Effector memory CD8-positive, alpha-beta T cell (primary cell): ENCODE results near the gene GPR137.

ENCODE experiments used
- ATAC-seq: fragments of 150-1000 bp; cut with Tn5 transposase; replicated peaks from 2 replicates; pipeline ENCODE4 v1.10.0; 2021; ENCODE audit warnings: mild to moderate bottlenecking, moderate library complexity
- DNase-seq, 3 experiments: peaks; one replicate each; pipeline ENCODE4 v3.0.0; 2021
- H3K27ac Mint-ChIP-seq, 2 donors: one replicate each; pipeline ENCODE4 v1.8.0; 2022; ENCODE audit warnings: mild to moderate bottlenecking in 2 of 2, mixed read lengths in 2 of 2, moderate library complexity in 2 of 2
- H3K27me3 Mint-ChIP-seq, 2 donors: one replicate each; pipeline ENCODE4 v1.8.0; 2022; ENCODE audit warnings: mixed read lengths in 2 of 2
- H3K36me3 Mint-ChIP-seq: one replicate; pipeline ENCODE4 v1.8.0; 2022; ENCODE audit warnings: mild to moderate bottlenecking, moderate library complexity, mixed read lengths; ENCODE audit not compliant: insufficient read depth
- H3K4me1 Mint-ChIP-seq, 2 donors: one replicate each; pipeline ENCODE4 v1.8.0; 2022; ENCODE audit warnings: low read depth in 2 of 2, mixed read lengths in 2 of 2
- H3K4me3 Mint-ChIP-seq, 2 donors: one replicate each; pipeline ENCODE4 v1.8.0; 2022; ENCODE audit warnings: mild to moderate bottlenecking in 2 of 2, mixed read lengths in 2 of 2, moderate library complexity in 2 of 2
- H3K9me3 Mint-ChIP-seq, 2 donors: one replicate each; pipeline ENCODE4 v1.8.0; 2022; ENCODE audit warnings: mixed read lengths in 2 of 2
- total RNA-seq, 9 experiments: gene quantifications; one replicate each; lab custom pipeline; 2026; lab: John Stamatoyannopoulos, UW

GPR137 gene
- 10.1 to 30.6 (median 20.5) reads per million in 9 experiments for total RNA-seq

GRCh38 chr11:64284962-64285884 lies at the start of gene GPR137:
GPR137 (plus strand) TSS chr11:64285848; CDS start chr11:64286525, 677 bp downstream.
- peaks cover 49% of the 10 kb centered on the region for H3K36me3 Mint-ChIP-seq
- ATAC-seq: peak; percentile 75
- peaks cover 0 to 2% of the 10 kb centered on the region in 2 donors for H3K27me3 Mint-ChIP-seq

GRCh38 chr11:64237484-64237951 lies 48.1 kb upstream of the GPR137 start:
- H3K4me3 Mint-ChIP-seq: no peak overlapping the region
- peak overlapping the region in 1 of 2 donors; percentile 100 for H3K27ac Mint-ChIP-seq
- no peaks in the 10 kb centered on the region for H3K9me3 Mint-ChIP-seq
- ATAC-seq: no peak
- no peak for DNase-seq
- peaks cover 30 to 31% of the 10 kb centered on the region in 2 donors for H3K4me1 Mint-ChIP-seq
- H3K27me3 Mint-ChIP-seq: no peaks in the 10 kb centered on the region
- peaks cover 20% of the 10 kb centered on the region for H3K36me3 Mint-ChIP-seq

More at GRCh38 chr11:64284962-64285884, at the start of gene GPR137:
- peak within 1 kb of the TSS; percentile 97 to 99 for H3K27ac Mint-ChIP-seq
- peaks cover 14 to 22% of the 10 kb centered on the region in 2 donors for H3K4me1 Mint-ChIP-seq
- no peaks in the 10 kb centered on the region for H3K9me3 Mint-ChIP-seq
- H3K4me3 Mint-ChIP-seq: peak within 1 kb of the TSS; percentile 88 to 90
- peak; percentile 91 to 97 (median 96) for DNase-seq

- Mint-ChIP-seq H3K4me3 (no peak overlapping the region), H3K27me3 (no peaks in the 10 kb centered on the region), H3K4me1 (peaks cover 25 to 33% of the 10 kb centered on the region in 2 donors), H3K36me3 (peaks cover 20% of the 10 kb centered on the region), H3K9me3 (no peaks in the 10 kb centered on the region), H3K27ac (peak overlapping the region in 1 of 2 donors; percentile 100)
- no peak for DNase-seq
- no peak for ATAC-seq
These were observed 47.6 kb upstream of the GPR137 start for GRCh38 chr11:64238076-64238475.

- peaks cover 20% of the 10 kb centered on the region for H3K36me3 Mint-ChIP-seq
- H3K4me1 Mint-ChIP-seq: peaks cover 31 to 32% of the 10 kb centered on the region in 2 donors
These were observed 46.6 kb upstream of the GPR137 start for GRCh38 chr11:64238999-64239398.

GRCh38 chr11:64239662-64240434 lies 45.8 kb upstream of the GPR137 start:
- H3K27me3 Mint-ChIP-seq: no peaks in the 10 kb centered on the region
- peak overlapping the region; percentile 87 for H3K4me3 Mint-ChIP-seq
- ATAC-seq: no peak
- peaks cover 20% of the 10 kb centered on the region for H3K36me3 Mint-ChIP-seq
- H3K4me1 Mint-ChIP-seq: peaks cover 32% of the 10 kb centered on the region in 2 donors
- H3K27ac Mint-ChIP-seq: peak overlapping the region; percentile 100
- H3K9me3 Mint-ChIP-seq: no peaks in the 10 kb centered on the region
- no peak for DNase-seq

More at GRCh38 chr11:64238999-64239398, 46.6 kb upstream of the GPR137 start:
- Mint-ChIP-seq H3K4me3 (no peak overlapping the region), H3K27me3 (no peaks in the 10 kb centered on the region), H3K27ac (peak overlapping the region; percentile 100), H3K9me3 (no peaks in the 10 kb centered on the region)
- no peak for DNase-seq
- ATAC-seq: no peak

GRCh38 chr11:64240435-64241240 lies 45.0 kb upstream of the GPR137 start, which contains the start of gene FKBP2:
FKBP2 (plus strand) TSS chr11:64241095; CDS start chr11:64242388, 1,293 bp downstream.
- H3K4me3 Mint-ChIP-seq: peak within 1 kb of the TSS; percentile 87
- peak; percentile 66 for ATAC-seq
- H3K4me1 Mint-ChIP-seq: peaks cover 28 to 33% of the 10 kb centered on the region in 2 donors

GRCh38 chr11:64241241-64241490 lies 44.5 kb upstream of the GPR137 start:
- DNase-seq (peak; percentile 100), ATAC-seq (peak; percentile 71)
- Mint-ChIP-seq H3K4me1 (peaks cover 32 to 38% of the 10 kb centered on the region in 2 donors), H3K27ac (peak overlapping the region; percentile 100), H3K4me3 (peak overlapping the region; percentile 87), H3K9me3 (no peaks in the 10 kb centered on the region), H3K27me3 (no peaks in the 10 kb centered on the region), H3K36me3 (peaks cover 25% of the 10 kb centered on the region)

More at GRCh38 chr11:64240435-64241240, 45.0 kb upstream of the GPR137 start, which contains the start of gene FKBP2:
- Mint-ChIP-seq H3K9me3 (no peaks in the 10 kb centered on the region), H3K36me3 (peaks cover 20% of the 10 kb centered on the region), H3K27ac (peak within 1 kb of the TSS; percentile 100), H3K27me3 (no peaks in the 10 kb centered on the region)
- DNase-seq: peak; percentile 96 to 98 (median 97)

GRCh38 chr11:64241491-64242374 lies 43.9 kb upstream of the GPR137 start:
- Mint-ChIP-seq H3K36me3 (peaks cover 25% of the 10 kb centered on the region), H3K9me3 (no peaks in the 10 kb centered on the region), H3K27ac (peak overlapping the region; percentile 100), H3K27me3 (no peaks in the 10 kb centered on the region), H3K4me1 (peaks cover 32 to 38% of the 10 kb centered on the region in 2 donors), H3K4me3 (peak overlapping the region; percentile 87)
- peak in 1 of 3 experiments; percentile 28 for DNase-seq
- peak; percentile 0 for ATAC-seq

- H3K27ac Mint-ChIP-seq: peak overlapping the region; percentile 16 to 49
- H3K4me3 Mint-ChIP-seq: peak overlapping the region; percentile 87
- H3K36me3 Mint-ChIP-seq: peaks cover 30% of the 10 kb centered on the region
- peaks cover 38 to 40% of the 10 kb centered on the region in 2 donors for H3K4me1 Mint-ChIP-seq
- ATAC-seq (no peak), DNase-seq (no peak)
- no peaks in the 10 kb centered on the region for H3K9me3 Mint-ChIP-seq
- no peaks in the 10 kb centered on the region for H3K27me3 Mint-ChIP-seq
These were observed 42.3 kb upstream of the GPR137 start for GRCh38 chr11:64243236-64243854.

GRCh38 chr11:64244107-64244506 lies 41.5 kb upstream of the GPR137 start:
- DNase-seq: no peak
- H3K27me3 Mint-ChIP-seq: no peaks in the 10 kb centered on the region
- peak overlapping the region in 1 of 2 donors; percentile 49 for H3K27ac Mint-ChIP-seq

GRCh38 chr11:64244966-64245365 lies 40.7 kb upstream of the GPR137 start:
- Mint-ChIP-seq H3K27me3 (no peaks in the 10 kb centered on the region), H3K27ac (peak overlapping the region; percentile 90 to 96), H3K9me3 (no peaks in the 10 kb centered on the region), H3K4me3 (peak overlapping the region; percentile 87), H3K4me1 (peaks cover 35 to 37% of the 10 kb centered on the region in 2 donors), H3K36me3 (peaks cover 27% of the 10 kb centered on the region)
- ATAC-seq (no peak), DNase-seq (no peak)

More at GRCh38 chr11:64244107-64244506, 41.5 kb upstream of the GPR137 start:
- Mint-ChIP-seq H3K4me1 (peaks cover 38 to 40% of the 10 kb centered on the region in 2 donors), H3K9me3 (no peaks in the 10 kb centered on the region), H3K4me3 (peak overlapping the region; percentile 87), H3K36me3 (peaks cover 30% of the 10 kb centered on the region)
- ATAC-seq: no peak
